ENCODE results near the gene DYNLRB1. TPM values are rescaled to one million over a fixed set of nuclear protein-coding genes. Genes with fewer than 3 reads are reported as not detected.

Gene DYNLRB1
- total and polyA plus RNA-seq, 2 donors (not counting 3 experiments of a cell fraction or from before 2014, with no cell fraction given), result 142 to 245 TPM

GRCh38 chr20:34575756-34576155 lies 59.5 kb downstream of the DYNLRB1 start:
- no peak overlapping the region for H3K27ac ChIP-seq (ENCODE audit: insufficient read depth, low read depth, low read length)

More at GRCh38 chr20:34575756-34576155, 59.5 kb downstream of the DYNLRB1 start:
- no peak overlapping the region for H3K4me3 ChIP-seq (replicated peaks in 1 of 3; ENCODE audit: insufficient read depth in 1 of 3, low read depth in 1 of 3, low read length in 3 of 3)
- intact Hi-C loops (cut with micrococcal nuclease), result no loop called here
- FAIRE-seq (no peak), DNase-seq (ENCODE audit: low read depth, low spot score) (no peak)
- BruUV-seq (replicated peaks), result no TSS peak
- ChIA-PET CTCF (interaction anchor here (6.1 kb wide), 1 partner anchor 195 kb away, joined by 92 read pairs; no protein-coding TSS in a partner anchor), POLR2A (no interaction called here)
- H2AFZ ChIP-seq (ENCODE audit: low read depth, low read length), result no peak overlapping the region
- no peaks in the 10 kb centered on the region for H3K9me1 ChIP-seq (replicated peaks; ENCODE audit: control insufficient read depth, extremely low read depth, insufficient read depth, low read length)
- peaks cover 0 to 1% of the 10 kb centered on the region in 2 experiments for H3K36me3 ChIP-seq (ENCODE audit: control insufficient read depth in 2 of 2, extremely low read depth in 1 of 2, insufficient read depth in 2 of 2, low read length in 2 of 2)
- H4K20me1 ChIP-seq (replicated peaks; ENCODE audit: control insufficient read depth, extremely low read depth, insufficient read depth, low read length), result no peaks in the 10 kb centered on the region
- no peak overlapping the region for H3K4me2 ChIP-seq (ENCODE audit: insufficient read depth, low read length)
- dilution Hi-C loops (cut with MboI; ENCODE audit: extremely low pct_ligation_motif_present, low sequenced_read_pairs), result no loop called here
- H3K4me1 ChIP-seq (ENCODE audit: control insufficient read depth, extremely low read depth, insufficient read depth, low read length), result peaks cover 7% of the 10 kb centered on the region
- H3K9me3 ChIP-seq (replicated peaks; ENCODE audit: control insufficient read depth, insufficient read depth, low read length), result no peaks in the 10 kb centered on the region
- H3K27me3 ChIP-seq (ENCODE audit: control insufficient read depth in 2 of 2, insufficient read depth in 2 of 2, low read length in 2 of 2), result no peaks in the 10 kb centered on the region
- H3K79me2 ChIP-seq (ENCODE audit: control insufficient read depth, insufficient read depth, low read length), result no peaks in the 10 kb centered on the region
- no peak overlapping the region for H3K9ac ChIP-seq (replicated peaks; ENCODE audit: extremely low read depth, insufficient read depth, low read length)
- TF ChIP-seq CTCF (IDR thresholded peaks at IDR 0.05; ENCODE audit: extremely low read depth in 1 of 2, insufficient read depth in 1 of 2, low read depth in 1 of 2, low read length in 2 of 2) (no peak), FOS (IDR thresholded peaks at IDR 0.05; ENCODE audit: borderline replicate concordance, insufficient read depth, low read length) (no peak), POLR2A (IDR thresholded peaks at IDR 0.05; ENCODE audit: low read depth, low read length) (no peak), GATA2 (IDR thresholded peaks at IDR 0.05; ENCODE audit: insufficient read depth, insufficient read length, low read depth, low read length) (no peak), JUN (IDR thresholded peaks at IDR 0.05; ENCODE audit: borderline replicate concordance, insufficient read depth, insufficient read length, low read depth) (no peak), EZH2 (IDR thresholded peaks at IDR 0.05; ENCODE audit: borderline replicate concordance, low read depth, low read length, severe bottlenecking) (no peak), POLR2AphosphoS5 (IDR thresholded peaks at IDR 0.05; ENCODE audit: insufficient read depth, low read depth, low read length) (no peak), MYC (IDR thresholded peaks at IDR 0.05; ENCODE audit: low read depth, low read length) (no peak)
- TF ChIP-seq, protein P1, sequence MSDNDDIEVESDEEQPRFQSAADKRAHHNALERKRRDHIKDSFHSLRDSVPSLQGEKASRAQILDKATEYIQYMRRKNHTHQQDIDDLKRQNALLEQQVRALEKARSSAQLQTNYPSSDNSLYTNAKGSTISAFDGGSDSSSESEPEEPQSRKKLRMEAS (IDR thresholded peaks at IDR 0.05; ENCODE audit: insufficient read depth, insufficient read length), result no peak
